HG03571 (cell line): ENCODE results near the gene ATP1B3.
"Not testable (repeated sequence)": the region's sequence is repeated elsewhere in the genome, so short reads cannot be mapped to it uniquely, and the experiment has no call there.

Source experiments
- ATAC-seq: cut with Tn5 transposase; IDR thresholded peaks from one replicate; pipeline ENCODE4 v1.9.1; 2021; ENCODE audit not compliant: unreplicated experiment

ATP1B3 gene

GRCh38 chr3:141876381-141876890 lies at the start of gene ATP1B3:
Gene ATP1B3, plus strand, starts transcription at chr3:141876643. Its CDS starts 159 bp downstream, at chr3:141876802.
- peak; percentile 73 for ATAC-seq

GRCh38 chr3:141828487-141828886 lies 48.0 kb upstream of the ATP1B3 start:
- no peak for ATAC-seq

GRCh38 chr3:141828890-141829289 lies 47.6 kb upstream of the ATP1B3 start:
- no peak for ATAC-seq

DNA sequence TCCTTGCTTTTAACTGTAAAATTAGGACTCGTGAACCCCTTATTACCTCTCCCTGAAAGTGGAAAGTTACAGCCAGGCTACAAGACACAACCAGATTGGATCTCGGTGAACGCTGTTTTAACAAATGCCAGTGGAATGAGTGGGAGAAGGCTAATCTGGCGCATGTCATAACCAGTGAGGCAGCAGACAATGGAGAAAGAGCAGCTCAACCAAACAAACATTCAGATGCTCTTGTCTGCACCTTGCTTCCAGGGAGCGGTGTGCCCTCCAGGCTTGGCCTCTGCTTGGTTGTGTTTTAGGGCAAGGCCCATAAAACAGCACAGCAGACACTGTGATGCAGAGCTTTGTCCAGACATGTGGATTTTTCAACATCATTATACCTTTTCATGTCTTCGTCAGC lies 45.9 kb upstream of the ATP1B3 start:
- no peak for ATAC-seq

DNA sequence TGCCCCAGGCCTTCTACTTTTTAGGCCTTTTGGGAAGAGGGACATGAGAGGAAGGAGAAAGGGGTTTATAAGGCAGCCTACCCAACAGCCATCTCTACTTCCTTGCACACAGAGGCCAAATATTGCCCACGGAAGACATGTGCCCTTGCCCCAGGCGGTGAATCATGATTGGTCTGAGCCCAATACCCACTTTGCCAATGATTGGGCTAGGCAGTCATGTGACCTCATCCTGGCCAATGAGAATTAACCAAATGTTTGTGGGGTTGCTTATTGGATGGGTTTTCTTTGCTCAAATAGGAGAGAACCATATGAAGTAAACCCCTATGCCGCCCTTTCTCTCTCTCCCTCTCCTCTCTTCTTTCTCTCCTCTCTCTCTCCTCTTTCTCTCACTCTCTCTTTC lies 42.2 kb upstream of the ATP1B3 start:
- no peak for ATAC-seq

- no peak for ATAC-seq
Measured at GRCh38 chr3:141835557-141836229, 40.8 kb upstream of the ATP1B3 start.

GRCh38 chr3:141839389-141839788 lies 37.1 kb upstream of the ATP1B3 start:
- no peak for ATAC-seq

DNA sequence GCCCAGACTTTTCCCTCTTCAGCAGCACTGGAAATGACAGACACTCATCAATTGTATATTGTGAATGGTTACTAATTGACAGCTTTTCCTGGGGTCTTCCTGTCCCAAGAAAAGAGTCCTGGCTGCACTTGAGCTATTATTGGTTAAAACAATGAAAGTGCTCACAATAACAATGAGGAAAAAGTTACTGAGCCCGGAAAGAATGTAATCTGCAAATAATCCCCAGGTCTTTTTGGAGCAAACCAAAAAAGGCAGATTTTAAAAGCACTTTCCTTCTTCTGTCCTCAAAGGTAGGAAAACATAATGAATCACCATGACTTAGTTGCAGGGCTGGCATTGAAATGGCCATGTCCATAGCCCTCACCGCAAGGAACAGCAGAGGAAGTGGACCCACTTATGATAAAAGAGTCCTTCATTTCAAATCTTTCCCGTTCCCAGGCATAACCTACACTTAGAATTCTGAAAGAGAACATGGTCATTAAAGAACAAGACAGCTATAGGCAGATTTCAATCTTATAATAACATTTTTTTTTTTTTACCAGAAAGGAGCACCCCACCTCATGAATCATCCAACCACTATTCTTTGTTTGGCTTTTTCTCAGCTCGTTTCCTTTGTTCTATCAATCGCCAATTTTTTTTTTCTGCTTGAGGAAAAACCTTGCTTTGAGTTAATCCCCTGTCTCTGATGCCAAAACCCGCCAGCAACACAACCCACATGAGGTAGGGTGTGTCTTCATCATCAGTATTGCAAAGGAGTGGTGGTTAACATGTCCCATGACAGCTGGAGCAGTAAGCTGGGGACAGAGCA lies 35.5 kb upstream of the ATP1B3 start:
- no peak for ATAC-seq

- no peak for ATAC-seq
Measured at GRCh38 chr3:141844108-141844507, 32.3 kb upstream of the ATP1B3 start.

DNA sequence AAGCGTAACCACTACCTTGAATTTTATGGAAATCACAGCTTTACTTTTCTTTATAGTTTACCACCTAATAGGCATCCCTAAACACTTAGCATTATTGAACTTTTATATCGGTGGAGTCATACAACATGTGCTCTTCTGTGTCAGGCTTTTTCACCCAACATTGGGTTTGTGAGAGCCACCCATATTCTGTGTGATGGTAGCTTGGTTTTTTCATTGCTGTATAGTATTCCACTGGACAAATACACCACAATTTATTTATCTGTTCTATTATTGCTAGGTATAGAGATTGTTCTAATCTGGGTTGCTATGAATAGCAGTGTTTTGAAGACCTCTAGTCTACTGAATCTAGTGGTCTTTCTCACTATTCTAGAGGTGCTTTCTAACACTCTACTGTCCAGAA lies 31.6 kb upstream of the ATP1B3 start:
- ATAC-seq, result no peak

GRCh38 chr3:141845407-141846049 lies 30.9 kb upstream of the ATP1B3 start:
- no peak for ATAC-seq

DNA sequence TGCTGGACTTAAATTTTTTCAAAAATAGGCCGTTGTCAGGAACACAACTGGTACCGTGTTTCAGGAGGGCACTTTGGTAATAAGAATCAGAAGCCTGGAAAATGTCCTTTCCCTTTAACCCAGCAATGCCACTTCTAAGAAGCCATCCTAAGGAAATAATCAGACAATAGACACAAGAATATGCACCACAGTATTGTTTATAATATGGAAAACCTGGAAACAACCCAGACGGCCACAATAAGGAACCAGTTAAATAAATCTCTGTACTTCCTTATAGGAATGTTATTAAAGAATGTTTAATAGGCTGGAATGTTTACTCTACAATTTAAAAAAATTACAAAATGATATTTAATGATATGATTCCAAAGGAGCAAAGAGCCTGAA lies 30.4 kb upstream of the ATP1B3 start:
- ATAC-seq, result no peak

DNA sequence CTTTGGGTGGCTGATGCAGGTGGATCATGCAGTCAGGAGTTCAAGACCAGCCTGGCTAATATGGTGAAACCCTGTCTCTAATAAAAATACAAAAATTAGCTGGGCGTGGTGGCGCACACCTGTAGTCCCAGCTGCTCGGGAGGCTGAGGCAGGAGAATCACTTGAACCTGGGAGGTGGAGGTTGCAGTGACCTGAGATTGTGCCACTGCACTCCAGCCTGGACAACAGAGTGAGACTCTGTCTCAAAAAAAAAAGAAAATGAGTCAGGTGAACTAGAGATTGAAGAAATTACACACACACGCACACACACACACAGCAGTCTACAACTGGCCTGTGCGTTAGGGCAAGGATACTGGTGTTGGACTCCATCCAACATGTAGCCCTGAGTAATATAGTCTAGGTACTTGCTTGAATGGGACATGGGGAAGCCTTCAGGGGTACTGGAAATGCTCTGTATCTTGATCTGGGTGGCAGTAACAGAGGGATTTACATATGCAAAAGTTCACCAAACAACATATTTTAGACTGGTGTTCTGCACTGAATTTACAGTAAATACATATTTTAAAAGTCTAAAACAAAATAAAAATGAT lies 28.2 kb upstream of the ATP1B3 start:
- ATAC-seq, result not testable (repeated sequence)

- no peak for ATAC-seq
Measured at GRCh38 chr3:141849056-141849815, 27.2 kb upstream of the ATP1B3 start.

DNA sequence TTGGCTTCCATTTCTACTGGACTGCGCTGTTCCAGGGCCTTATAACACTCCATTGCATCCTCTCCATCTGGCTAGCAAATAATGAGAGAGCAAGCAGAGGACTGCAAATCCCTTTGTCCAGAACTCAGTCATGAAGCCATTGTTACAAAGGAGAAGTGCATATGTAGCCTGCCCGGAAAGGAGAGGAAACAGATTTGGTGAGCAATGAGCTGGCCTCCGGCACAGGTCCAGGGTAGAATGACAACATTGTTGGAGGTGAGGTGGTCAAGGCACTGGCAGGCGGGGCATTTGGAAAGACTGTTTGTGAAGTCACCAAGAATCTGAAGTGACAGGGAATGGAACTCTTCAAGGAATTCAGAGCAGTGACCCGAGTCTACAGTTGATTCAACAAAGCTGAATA lies 25.0 kb upstream of the ATP1B3 start:
- no peak for ATAC-seq

DNA sequence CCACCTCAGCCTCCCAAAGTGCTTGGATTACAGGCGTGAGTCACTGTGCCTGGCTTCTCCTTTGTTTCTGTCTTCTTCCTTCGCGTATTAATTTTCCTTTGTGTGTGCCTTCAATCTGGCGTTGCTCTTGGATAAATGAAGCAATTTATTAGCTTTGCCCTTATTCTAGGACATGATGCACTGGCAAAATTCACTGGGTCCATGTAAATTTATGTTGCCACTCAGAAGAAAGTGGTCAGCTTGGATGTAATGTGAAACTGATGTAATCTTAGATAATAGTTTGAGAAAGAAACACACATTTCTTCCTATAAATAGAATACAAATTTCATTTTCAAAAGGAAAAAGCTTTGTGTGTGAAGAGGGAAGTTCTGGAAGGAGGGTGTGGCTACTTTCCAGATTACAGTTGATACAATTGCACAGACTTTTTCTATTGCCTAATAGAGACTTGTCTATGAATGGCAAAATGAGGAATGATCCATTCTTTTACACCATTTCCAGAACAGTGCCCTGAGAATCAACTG lies 23.3 kb upstream of the ATP1B3 start:
- no peak for ATAC-seq

GRCh38 chr3:141853629-141854168 lies 22.7 kb upstream of the ATP1B3 start:
- no peak for ATAC-seq

GRCh38 chr3:141854599-141854998 lies 21.8 kb upstream of the ATP1B3 start:
- ATAC-seq, result no peak

DNA sequence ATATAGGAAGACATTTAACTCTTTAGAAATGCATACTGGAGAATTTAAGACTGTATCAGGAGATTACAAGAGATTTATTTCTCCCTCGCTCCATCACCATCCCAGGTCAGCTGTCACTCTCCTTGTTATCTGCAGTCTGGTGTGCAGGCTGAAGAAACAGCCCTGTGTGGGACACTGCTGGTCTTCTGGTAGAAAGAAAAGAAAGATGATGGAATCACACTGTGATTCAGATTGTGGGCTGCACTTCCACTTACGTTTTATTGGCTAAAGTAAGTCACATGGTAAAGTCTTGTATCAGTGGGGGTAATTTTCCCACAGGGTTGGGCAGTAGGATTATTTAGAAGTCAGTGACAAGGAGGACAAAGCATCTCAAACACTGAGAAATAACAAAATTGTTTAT lies 18.1 kb upstream of the ATP1B3 start:
- ATAC-seq, result no peak

GRCh38 chr3:141859651-141860050 lies 16.8 kb upstream of the ATP1B3 start:
- ATAC-seq, result no peak
